H1 (cell line): ENCODE data around the gene CLCN3. TPM values are rescaled to one million over a fixed set of nuclear protein-coding genes. Genes with fewer than 3 reads are reported as not detected.

Source experiments
- CTCF ChIA-PET: fragments of 300-600 bp; sonication (Branson Sonifier 250); formaldehyde crosslinking; loops from one replicate; lab custom pipeline; 2021; ENCODE audit not compliant: partially characterized antibody; lab: Charles Lee
- POLR2A ChIA-PET: fragments of 300-600 bp; sonication (Branson Sonifier 250); formaldehyde crosslinking; loops from one replicate; lab custom pipeline; 2021; ENCODE audit warnings: inconsistent platforms; ENCODE audit not compliant: partially characterized antibody; lab: Charles Lee
- DNase-seq, 2 experiments: peaks; one replicate each; pipeline versions ENCODE4 v3.0.0 to v3.0.0-alpha.2; 2010 to 2022; ENCODE audit warnings: low spot score in 2 of 2, low read depth in 1 of 2, mixed read lengths in 1 of 2
- FAIRE-seq: peaks from 2 replicates; lab custom pipeline; 2011; peaks lifted over from hg19 to GRCh38; lab: Jason Lieb, UNC
- H2AFZ ChIP-seq: 2 replicates; pipeline ENCODE4 v1.8.1; 2012; ENCODE audit warnings: low read length, inconsistent platforms
- H2AK5ac ChIP-seq: 2 replicates; pipeline ENCODE4 v1.6.1; 2013; ENCODE audit warnings: low read depth, low read length
- H2BK120ac ChIP-seq: replicated peaks from 2 replicates; pipeline ENCODE3; 2013; ENCODE audit warnings: low read depth, low read length, inconsistent platforms
- H2BK12ac ChIP-seq: 2 replicates; pipeline ENCODE4 v1.6.1; 2013; ENCODE audit warnings: low read depth, low read length
- H2BK15ac ChIP-seq: 2 replicates; pipeline ENCODE4 v1.6.1; 2013; ENCODE audit warnings: low read length
- H2BK20ac ChIP-seq: 2 replicates; pipeline ENCODE4 v1.6.1; 2013; ENCODE audit warnings: low read length
- H2BK5ac ChIP-seq: 2 replicates; pipeline ENCODE4 v1.6.1; 2013; ENCODE audit warnings: low read depth, low read length
- H3K14ac ChIP-seq: 2 replicates; pipeline ENCODE4 v1.6.1; 2013; ENCODE audit warnings: inconsistent platforms; ENCODE audit not compliant: insufficient read length
- H3K18ac ChIP-seq: 2 replicates; pipeline ENCODE4 v1.6.1; 2013; ENCODE audit warnings: low read length; ENCODE audit errors: extremely low read depth
- H3K23ac ChIP-seq: 2 replicates; pipeline ENCODE4 v1.6.1; 2013; ENCODE audit warnings: inconsistent platforms; ENCODE audit not compliant: insufficient read length
- H3K23me2 ChIP-seq: 2 replicates; pipeline ENCODE4 v1.6.1; 2013; ENCODE audit warnings: low read depth, low read length
- H3K27ac ChIP-seq: 2 replicates; pipeline ENCODE4 v1.6.1; 2011; ENCODE audit warnings: low read depth, low read length, inconsistent platforms
- H3K27me3 ChIP-seq, 4 experiments: replicated peaks in 1 of 4; 1 replicate in 1 of 4; 2 replicates in 3 of 4; pipeline versions ENCODE4 v1.6.1 to v1.8.1; 2011 to 2013; ENCODE audit warnings: low read length in 3 of 4, mild to moderate bottlenecking in 3 of 4, inconsistent platforms in 2 of 4, mixed read lengths in 2 of 4, moderate library complexity in 1 of 4; ENCODE audit not compliant: control insufficient read depth in 3 of 4, insufficient read depth in 3 of 4; ENCODE audit errors: extremely low read depth in 1 of 4
- H3K36me3 ChIP-seq, 4 experiments: 2 replicates each; pipeline versions ENCODE4 v1.6.1 to v1.8.1; 2011 to 2013; ENCODE audit warnings: mild to moderate bottlenecking in 4 of 4, low read length in 3 of 4, moderate library complexity in 2 of 4, control low read depth in 1 of 4, inconsistent platforms in 1 of 4; ENCODE audit not compliant: insufficient read depth in 4 of 4, control insufficient read depth in 2 of 4
- H3K4ac ChIP-seq: replicated peaks from 2 replicates; pipeline ENCODE3; 2013; ENCODE audit warnings: low read length, low read depth, mixed read lengths, inconsistent platforms; ENCODE audit not compliant: insufficient read length
- H3K4me1 ChIP-seq, 4 experiments: replicated peaks in 1 of 4; 1 replicate in 1 of 4; 2 replicates in 3 of 4; pipeline versions ENCODE4 v1.6.1 to v1.8.1; 2011 to 2013; ENCODE audit warnings: low read length in 3 of 4, inconsistent platforms in 2 of 4, mixed read lengths in 1 of 4; ENCODE audit not compliant: insufficient read depth in 4 of 4, control insufficient read depth in 3 of 4
- H3K4me2 ChIP-seq, 2 experiments: 2 replicates each; pipeline versions ENCODE4 v1.6.1 to v1.8.1; 2011 to 2013; ENCODE audit warnings: low read depth in 2 of 2, low read length in 2 of 2, control low read depth in 1 of 2, inconsistent platforms in 1 of 2, mild to moderate bottlenecking in 1 of 2; ENCODE audit not compliant: insufficient read depth in 1 of 2
- H3K4me3 ChIP-seq, 4 experiments: fragments of 200-600, 300-600 bp in 1 of 4; sonication (generic), shearing (Covaris generic), sonication (Bioruptor Twin) in 1 of 4; 2 replicates each; pipeline versions ENCODE4 v1.5.1 to v1.8.1; 2011 to 2016; ENCODE audit warnings: low read length in 4 of 4, low read depth in 3 of 4, control low read depth in 2 of 4, inconsistent platforms in 2 of 4, mild to moderate bottlenecking in 2 of 4, mixed read lengths in 1 of 4, moderate library complexity in 1 of 4; ENCODE audit not compliant: insufficient read depth in 2 of 4; ENCODE audit errors: extremely low read depth in 1 of 4
- H3K56ac ChIP-seq: replicated peaks from 2 replicates; pipeline ENCODE3; 2013; ENCODE audit warnings: low read depth, mild to moderate bottlenecking, mixed read lengths, low read length, inconsistent platforms; ENCODE audit not compliant: insufficient read length
- H3K79me1 ChIP-seq: 2 replicates; pipeline ENCODE4 v1.6.1; 2013; ENCODE audit warnings: low read depth, low read length, control low read depth
- H3K79me2 ChIP-seq, 2 experiments: 2 replicates each; pipeline versions ENCODE4 v1.6.1 to v1.8.1; 2012 to 2013; ENCODE audit warnings: low read length in 2 of 2, mild to moderate bottlenecking in 2 of 2, inconsistent platforms in 1 of 2; ENCODE audit not compliant: insufficient read depth in 2 of 2, control insufficient read depth in 1 of 2
- H3K9ac ChIP-seq, 4 experiments: replicated peaks in 1 of 4; 1 replicate in 1 of 4; 2 replicates in 3 of 4; pipeline versions ENCODE4 v1.6.1 to v1.8.1; 2011 to 2013; ENCODE audit warnings: low read depth in 3 of 4, low read length in 3 of 4, control low read depth in 2 of 4, mild to moderate bottlenecking in 2 of 4, moderate library complexity in 2 of 4, inconsistent platforms in 1 of 4; ENCODE audit errors: extremely low read depth in 1 of 4
- H3K9me3 ChIP-seq, 2 experiments: 2 replicates each; pipeline versions ENCODE4 v1.6.1 to v1.8.1; 2012 to 2013; ENCODE audit warnings: mild to moderate bottlenecking in 2 of 2, moderate library complexity in 2 of 2, control low read depth in 1 of 2, inconsistent platforms in 1 of 2, low read depth in 1 of 2, low read length in 1 of 2, mixed read lengths in 1 of 2; ENCODE audit not compliant: insufficient read depth in 2 of 2
- H4K20me1 ChIP-seq, 2 experiments: replicated peaks in 1 of 2; 2 replicates each; pipeline versions ENCODE3 to v1.8.1; 2011 to 2013; ENCODE audit warnings: inconsistent platforms in 2 of 2, low read length in 2 of 2, mild to moderate bottlenecking in 1 of 2; ENCODE audit not compliant: insufficient read depth in 2 of 2, control insufficient read depth in 1 of 2
- H4K5ac ChIP-seq: 2 replicates; pipeline ENCODE4 v1.6.1; 2013; ENCODE audit warnings: low read length, low read depth, mixed read lengths, inconsistent platforms; ENCODE audit not compliant: insufficient read length
- H4K8ac ChIP-seq: 2 replicates; pipeline ENCODE4 v1.8.0; 2013; ENCODE audit warnings: mild to moderate bottlenecking, moderate library complexity, low read length, inconsistent platforms; ENCODE audit not compliant: insufficient read depth; ENCODE audit errors: extremely low read depth
- H4K91ac ChIP-seq: replicated peaks from 2 replicates; pipeline ENCODE3; 2013; ENCODE audit warnings: low read length, mixed read lengths, inconsistent platforms; ENCODE audit not compliant: insufficient read length
- BACH1 ChIP-seq: IDR thresholded peaks from 2 replicates; pipeline ENCODE4 v1.6.1; 2012; ENCODE audit warnings: low read length, improper control_type of control experiment
- CBX8 ChIP-seq: fragments of 300-800, 300-1000 bp; sonication (generic); IDR thresholded peaks from 2 replicates; pipeline ENCODE4 v1.7.1; 2016; ENCODE audit warnings: low read depth, low read length, borderline replicate concordance
- CTBP2 ChIP-seq: IDR thresholded peaks from 2 replicates; pipeline ENCODE4 v1.7.0; 2011; ENCODE audit warnings: borderline replicate concordance, mild to moderate bottlenecking, moderate library complexity, mixed read lengths, low read length; ENCODE audit not compliant: insufficient read depth, insufficient read length
- FOSL1 ChIP-seq: IDR thresholded peaks from 2 replicates; pipeline ENCODE4 v1.6.1; 2011; ENCODE audit warnings: mild to moderate bottlenecking, low read depth, low read length, moderate library complexity; ENCODE audit not compliant: insufficient read depth
- GTF2F1 ChIP-seq: IDR thresholded peaks from 2 replicates; pipeline ENCODE4 v1.6.1; 2012; ENCODE audit warnings: low read depth, low read length, improper control_type of control experiment, borderline replicate concordance
- JUND ChIP-seq: IDR thresholded peaks from 2 replicates; pipeline ENCODE4 v1.6.1; 2011; ENCODE audit warnings: mild to moderate bottlenecking, improper control_type of control experiment, low read length
- KDM5A ChIP-seq: fragments of 200-600 bp; IDR thresholded peaks from 2 replicates; pipeline ENCODE4 v1.7.1; 2012; ENCODE audit warnings: mild to moderate bottlenecking, low read length, inconsistent platforms, mixed read lengths
- NANOG ChIP-seq: IDR thresholded peaks from 2 replicates; pipeline ENCODE4 v1.6.1; 2011; ENCODE audit warnings: low read length, low read depth, mild to moderate bottlenecking, inconsistent platforms; ENCODE audit not compliant: insufficient read depth, poor library complexity, severe bottlenecking
- TAF1 ChIP-seq: IDR thresholded peaks from 2 replicates; pipeline ENCODE4 v1.6.1; 2011; ENCODE audit warnings: mild to moderate bottlenecking, low read depth, low read length
- WGBS, 2 experiments: shearing (Covaris generic) in 1 of 2; methylation state at CpG; one replicate each; pipeline versions ENCODE4 v1.1.6 to v1.1.7; 2013 to 2015; ENCODE audit warnings: low lambda C conversion rate in 2 of 2, mixed read lengths in 2 of 2, inconsistent platforms in 1 of 2, low coverage in 1 of 2, missing lambda C conversion rate in 1 of 2; ENCODE audit not compliant: insufficient replicate concordance in 2 of 2, insufficient coverage in 1 of 2, insufficient read length in 1 of 2; ENCODE audit errors: extremely low coverage in 1 of 2, missing lambda C conversion rate in 1 of 2; 5-methylcytosine and 5-hydroxymethylcytosine counted together
- polyA plus RNA-seq, 7 experiments: library from polyadenylated mRNA; depleted of rRNA in 3 of 7; stranded (reverse) in 5 of 7; unstranded in 2 of 7; fragments of >200 nt in 5 of 7; fragments of 200-250 nt in 2 of 7; gene quantifications; 1 replicate in 5 of 7; 2 replicates in 1 of 7; 4 replicates in 1 of 7; pipeline versions ENCODE4 v1.2.1 to v1.2.3, GENCODE V29; 2011 to 2013; ENCODE audit warnings: missing spikeins in 2 of 7, mixed read lengths in 2 of 7
- total RNA-seq: library from RNA; stranded (reverse); fragmentation: NEBNext Ultra II Directional; extraction: Animal tissue kit (Norgen Biotek cat#: 25700); gene quantifications from 2 replicates; pipeline ENCODE4 v1.2.1, GENCODE V29; 2021
- TF ChIP-seq, protein P1 (sequence below): IDR thresholded peaks from 2 replicates; pipeline ENCODE4 v1.6.1; 2012; ENCODE audit warnings: inconsistent platforms
- TF ChIP-seq, protein P2 (sequence below): IDR thresholded peaks from 2 replicates; pipeline ENCODE4 v1.6.1; 2012; ENCODE audit warnings: inconsistent platforms

The CLCN3 gene
- total and polyA plus RNA-seq, 2 of the 8 experiments (the other 6 are each of a cell fraction or from before 2014, with no cell fraction given) = 8.8 to 32.8 TPM

DNA sequence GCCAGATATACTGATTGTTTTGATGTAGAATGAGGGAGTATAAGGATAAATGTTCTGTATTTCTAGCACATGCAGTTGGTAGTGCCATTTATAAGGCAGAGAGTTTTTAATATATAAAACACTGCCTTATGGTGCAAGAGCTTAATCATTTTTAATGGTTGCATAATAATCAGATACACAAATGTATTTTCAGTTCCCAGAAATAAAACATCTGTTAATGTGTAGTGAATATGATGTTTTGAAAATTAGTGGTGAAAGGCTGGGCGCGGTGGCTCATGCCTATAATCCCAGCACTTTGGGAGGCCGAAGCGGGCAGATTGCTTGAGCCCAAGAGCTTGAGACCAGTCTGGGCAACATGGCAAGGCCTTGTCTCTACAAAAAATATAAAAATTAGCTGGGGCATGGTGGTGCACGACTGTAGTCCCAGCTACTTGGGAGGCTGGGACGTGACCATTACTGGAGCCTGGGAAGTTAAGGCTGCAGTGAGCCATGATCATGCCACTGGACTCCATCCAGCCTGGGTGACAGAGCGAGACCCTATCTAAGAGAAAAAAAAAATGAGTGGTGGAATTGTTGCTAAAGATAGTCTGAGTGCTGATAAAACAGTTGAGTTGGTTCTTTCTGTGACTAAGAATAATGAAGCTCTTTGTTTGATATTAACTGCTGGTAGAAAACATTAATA, 29.3 kb downstream of the CLCN3 start:
- FAIRE-seq (no peak), DNase-seq (no peak)
- peaks cover 0 to 1% (median 0%) of the 10 kb centered on the region in 4 experiments; a peak in 1 of 7 replicates for H3K27me3 ChIP-seq
- H2BK120ac ChIP-seq = no peak overlapping the region
- no peak overlapping the region for H3K23ac ChIP-seq
- H3K9me3 ChIP-seq = no peaks in the 10 kb centered on the region
- no peak overlapping the region for H3K27ac ChIP-seq
- H2BK5ac ChIP-seq = no peak overlapping the region
- H3K4me3 ChIP-seq = no peak overlapping the region
- H3K9ac ChIP-seq = no peak overlapping the region
- no peak overlapping the region for H3K14ac ChIP-seq
- no peak overlapping the region for H4K5ac ChIP-seq
- ChIA-PET POLR2A (interaction anchor here (3.4 kb wide), 1 partner anchor 10 kb away, joined by 12 read pairs; no protein-coding TSS in a partner anchor), CTCF (interaction anchor here (0.7 to 1.5 kb wide), 3 partner anchors 8 to 78 kb away, joined by 3 to 5 read pairs (median 4); partner anchors contain the start of gene NEK1)
- H3K4me2 ChIP-seq = no peak overlapping the region
- peaks cover 0 to 5% (median 0%) of the 10 kb centered on the region in 4 experiments; a peak in 1 of 8 replicates for H3K36me3 ChIP-seq
- H3K23me2 ChIP-seq = no peaks in the 10 kb centered on the region
- H3K79me1 ChIP-seq = no peaks in the 10 kb centered on the region
- H3K18ac ChIP-seq = no peak overlapping the region
- no peak overlapping the region for H2BK15ac ChIP-seq
- peaks cover 2 to 3% of the 10 kb centered on the region in 2 experiments for H4K20me1 ChIP-seq
- H2AFZ ChIP-seq = no peak overlapping the region
- no peak overlapping the region for H4K91ac ChIP-seq
- H2AK5ac ChIP-seq = no peak overlapping the region
- H3K4ac ChIP-seq = no peak overlapping the region
- no peak overlapping the region for H3K56ac ChIP-seq
- H3K4me1 ChIP-seq = no peaks in the 10 kb centered on the region
- WGBS, 2 experiments = 77% methylated on average over 7 of the region's 7 CpGs; no CpG with 5 or more reads in 1 of the 2 experiments
- H2BK12ac ChIP-seq = no peak overlapping the region
- H4K8ac ChIP-seq = no peak overlapping the region
- H3K79me2 ChIP-seq = peaks cover 0 to 19% of the 10 kb centered on the region in 2 experiments; a peak in 2 of 4 replicates
- no peak overlapping the region for H2BK20ac ChIP-seq
- TF ChIP-seq, protein P1, sequence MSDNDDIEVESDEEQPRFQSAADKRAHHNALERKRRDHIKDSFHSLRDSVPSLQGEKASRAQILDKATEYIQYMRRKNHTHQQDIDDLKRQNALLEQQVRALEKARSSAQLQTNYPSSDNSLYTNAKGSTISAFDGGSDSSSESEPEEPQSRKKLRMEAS = no peak
- TF ChIP-seq CBX8 = no peak
- TF ChIP-seq JUND = no peak
- TF ChIP-seq TAF1 = no peak
- TF ChIP-seq GTF2F1 = no peak
- TF ChIP-seq FOSL1 = no peak
- TF ChIP-seq, protein P2, sequence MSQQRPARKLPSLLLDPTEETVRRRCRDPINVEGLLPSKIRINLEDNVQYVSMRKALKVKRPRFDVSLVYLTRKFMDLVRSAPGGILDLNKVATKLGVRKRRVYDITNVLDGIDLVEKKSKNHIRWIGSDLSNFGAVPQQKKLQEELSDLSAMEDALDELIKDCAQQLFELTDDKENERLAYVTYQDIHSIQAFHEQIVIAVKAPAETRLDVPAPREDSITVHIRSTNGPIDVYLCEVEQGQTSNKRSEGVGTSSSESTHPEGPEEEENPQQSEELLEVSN = no peak
- no peak for TF ChIP-seq NANOG
- TF ChIP-seq CTBP2 = no peak
- no peak for TF ChIP-seq BACH1
- no peak for TF ChIP-seq KDM5A
